Upper lobe of left lung (tissue), 4 donors: ENCODE results near the gene DDC.

Experiments used
- POLR2A ChIP-seq, 4 donors: fragments of 450-650 bp; IDR thresholded peaks; one replicate each; pipeline ENCODE4 v1.5.1; 2016 to 2017; ENCODE audit warnings: antibody characterized with exemption in 4 of 4, mild to moderate bottlenecking in 2 of 4
- POLR2AphosphoS5 ChIP-seq, 2 donors: sonication (generic); formaldehyde crosslinking; IDR thresholded peaks; one replicate each; pipeline ENCODE4 v1.5.1; 2017; ENCODE audit warnings: antibody characterized with exemption in 2 of 2
- TF ChIP-seq, protein P1 (sequence below), 6 experiments: fragments of 450-650 bp in 4 of 6; fragments of 200-600 bp in 2 of 6; sonication (generic) in 2 of 6; IDR thresholded peaks; one replicate each; pipeline ENCODE4 v1.5.1; 2016 to 2019; ENCODE audit warnings: antibody characterized with exemption in 6 of 6

DNA sequence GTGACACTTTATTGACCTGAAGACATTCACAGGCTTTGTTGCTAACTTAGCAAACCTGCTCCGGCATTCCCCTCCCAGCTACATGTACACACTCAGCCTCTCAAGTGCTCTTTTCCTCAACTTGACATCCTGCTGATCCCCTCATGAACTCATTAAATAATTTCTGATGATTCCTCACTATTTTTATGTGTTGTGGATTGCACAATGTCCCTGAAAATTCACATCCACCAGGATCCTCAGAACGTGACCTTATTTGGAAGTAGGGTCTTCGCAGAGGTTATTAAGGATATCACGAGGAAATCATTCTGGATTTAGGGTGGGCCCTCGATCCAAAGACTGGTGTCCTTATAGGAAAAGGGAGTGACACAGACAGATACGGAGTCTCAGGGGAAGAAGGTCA, 142.3 kb downstream of the DDC start:
- TF ChIP-seq POLR2AphosphoS5 (IDR thresholded peaks at IDR 0.05): no peak
- TF ChIP-seq, protein P1, sequence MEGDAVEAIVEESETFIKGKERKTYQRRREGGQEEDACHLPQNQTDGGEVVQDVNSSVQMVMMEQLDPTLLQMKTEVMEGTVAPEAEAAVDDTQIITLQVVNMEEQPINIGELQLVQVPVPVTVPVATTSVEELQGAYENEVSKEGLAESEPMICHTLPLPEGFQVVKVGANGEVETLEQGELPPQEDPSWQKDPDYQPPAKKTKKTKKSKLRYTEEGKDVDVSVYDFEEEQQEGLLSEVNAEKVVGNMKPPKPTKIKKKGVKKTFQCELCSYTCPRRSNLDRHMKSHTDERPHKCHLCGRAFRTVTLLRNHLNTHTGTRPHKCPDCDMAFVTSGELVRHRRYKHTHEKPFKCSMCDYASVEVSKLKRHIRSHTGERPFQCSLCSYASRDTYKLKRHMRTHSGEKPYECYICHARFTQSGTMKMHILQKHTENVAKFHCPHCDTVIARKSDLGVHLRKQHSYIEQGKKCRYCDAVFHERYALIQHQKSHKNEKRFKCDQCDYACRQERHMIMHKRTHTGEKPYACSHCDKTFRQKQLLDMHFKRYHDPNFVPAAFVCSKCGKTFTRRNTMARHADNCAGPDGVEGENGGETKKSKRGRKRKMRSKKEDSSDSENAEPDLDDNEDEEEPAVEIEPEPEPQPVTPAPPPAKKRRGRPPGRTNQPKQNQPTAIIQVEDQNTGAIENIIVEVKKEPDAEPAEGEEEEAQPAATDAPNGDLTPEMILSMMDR (IDR thresholded peaks at IDR 0.05): no peak
- no peak for TF ChIP-seq POLR2A (IDR thresholded peaks at IDR 0.05)
